Memory B cell (primary cell): Measurements from ENCODE around the gene RPLP1.
"Not testable (repeated sequence)": the region's sequence is repeated elsewhere in the genome, so short reads cannot be mapped to it uniquely, and the experiment has no call there.

Experiments used
- ATAC-seq: fragments of 150-1000 bp; cut with Tn5 transposase; 2 replicates; pipeline ENCODE4 v1.10.0; 2021; ENCODE audit warnings: low read depth, mild to moderate bottlenecking, moderate library complexity
- DNase-seq, 2 donors: peaks; one replicate each; pipeline ENCODE4 v3.0.0; 2022; ENCODE audit warnings: low spot score in 2 of 2
- H3K27ac Mint-ChIP-seq: one replicate; pipeline ENCODE4 v1.8.0; 2022; ENCODE audit warnings: mild to moderate bottlenecking, moderate library complexity, mixed read lengths
- H3K27me3 Mint-ChIP-seq: one replicate; pipeline ENCODE4 v1.8.0; 2022; ENCODE audit warnings: mixed read lengths
- H3K36me3 Mint-ChIP-seq: one replicate; pipeline ENCODE4 v1.8.0; 2022; ENCODE audit warnings: mild to moderate bottlenecking, mixed read lengths
- H3K4me1 Mint-ChIP-seq: one replicate; pipeline ENCODE4 v1.8.0; 2022; ENCODE audit warnings: mixed read lengths
- H3K4me3 Mint-ChIP-seq: one replicate; pipeline ENCODE4 v1.8.0; 2022; ENCODE audit warnings: mild to moderate bottlenecking, moderate library complexity, mixed read lengths
- H3K9me3 Mint-ChIP-seq: one replicate; pipeline ENCODE4 v1.8.0; 2022; ENCODE audit warnings: mixed read lengths

RPLP1 gene

GRCh38 chr15:69422336-69422895 lies 30.2 kb upstream of the RPLP1 start:
- H3K27me3 Mint-ChIP-seq: no peaks in the 10 kb centered on the region
- H3K4me3 Mint-ChIP-seq: no peak overlapping the region
- H3K9me3 Mint-ChIP-seq: no peaks in the 10 kb centered on the region
- DNase-seq: no peak
- H3K4me1 Mint-ChIP-seq: no peaks in the 10 kb centered on the region
- ATAC-seq: no peak
- no peaks in the 10 kb centered on the region for H3K36me3 Mint-ChIP-seq
- H3K27ac Mint-ChIP-seq: no peak overlapping the region

- no peak for DNase-seq
- Mint-ChIP-seq H3K4me3 (no peak overlapping the region), H3K36me3 (no peaks in the 10 kb centered on the region), H3K9me3 (no peaks in the 10 kb centered on the region), H3K27ac (no peak overlapping the region), H3K4me1 (no peaks in the 10 kb centered on the region), H3K27me3 (no peaks in the 10 kb centered on the region)
- ATAC-seq: no peak
Observed at GRCh38 chr15:69424001-69424400, 28.6 kb upstream of the RPLP1 start.

DNA sequence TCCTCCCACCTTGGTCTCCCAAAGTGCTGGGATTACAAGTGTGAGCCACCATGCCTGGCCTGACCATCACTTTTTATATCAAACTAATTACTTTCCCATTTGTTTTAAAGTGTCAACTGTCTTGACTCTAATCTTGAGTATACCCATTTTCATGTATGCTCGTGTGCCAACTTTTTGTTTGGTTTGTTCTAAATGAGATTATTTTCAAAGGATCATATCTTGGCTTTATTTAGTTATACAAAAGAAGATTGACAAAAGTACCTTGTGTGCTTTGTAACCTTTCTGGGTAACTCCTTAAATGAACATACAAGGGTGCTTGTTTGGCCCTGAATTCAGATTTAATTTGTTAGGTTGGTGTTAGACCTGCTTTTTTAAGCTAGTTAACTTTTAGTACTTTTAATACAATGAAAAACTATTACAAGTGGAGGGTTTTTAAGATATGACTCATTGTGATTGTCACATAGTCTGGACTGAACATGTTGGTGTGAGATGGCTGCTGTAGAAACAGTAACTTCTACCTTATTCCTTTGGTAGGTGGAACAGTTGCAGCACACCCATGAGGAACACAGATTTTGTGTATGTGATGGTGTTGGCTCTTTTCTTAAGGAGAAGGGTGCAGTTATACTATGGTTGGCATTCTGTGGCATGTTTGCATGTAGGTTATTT lies 27.7 kb upstream of the RPLP1 start:
- Mint-ChIP-seq H3K36me3 (no peaks in the 10 kb centered on the region), H3K4me3 (no peak overlapping the region), H3K27me3 (no peaks in the 10 kb centered on the region), H3K4me1 (no peaks in the 10 kb centered on the region), H3K27ac (no peak overlapping the region), H3K9me3 (no peaks in the 10 kb centered on the region)
- no peak for ATAC-seq
- DNase-seq: no peak

DNA sequence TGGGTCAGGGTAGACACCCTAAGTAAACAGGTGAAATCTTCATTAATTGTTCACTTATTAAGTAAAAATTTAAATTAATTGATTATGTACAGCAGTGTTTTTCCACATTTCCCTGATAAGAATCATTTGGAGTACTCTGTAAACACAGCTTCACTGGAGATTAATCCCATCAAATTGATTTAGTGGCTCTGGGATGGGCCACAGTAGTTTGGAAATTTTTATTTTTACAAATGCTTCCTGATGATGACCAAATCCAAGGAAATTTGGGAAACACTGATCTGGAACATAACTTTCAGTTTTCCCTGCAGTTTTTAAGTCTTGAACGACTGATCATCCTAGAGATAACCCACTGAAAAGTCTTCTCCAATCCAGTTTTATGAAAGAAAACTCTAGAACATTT lies 18.8 kb upstream of the RPLP1 start:
- no peak for ATAC-seq
- H3K36me3 Mint-ChIP-seq: no peaks in the 10 kb centered on the region
- DNase-seq: no peak

DNA sequence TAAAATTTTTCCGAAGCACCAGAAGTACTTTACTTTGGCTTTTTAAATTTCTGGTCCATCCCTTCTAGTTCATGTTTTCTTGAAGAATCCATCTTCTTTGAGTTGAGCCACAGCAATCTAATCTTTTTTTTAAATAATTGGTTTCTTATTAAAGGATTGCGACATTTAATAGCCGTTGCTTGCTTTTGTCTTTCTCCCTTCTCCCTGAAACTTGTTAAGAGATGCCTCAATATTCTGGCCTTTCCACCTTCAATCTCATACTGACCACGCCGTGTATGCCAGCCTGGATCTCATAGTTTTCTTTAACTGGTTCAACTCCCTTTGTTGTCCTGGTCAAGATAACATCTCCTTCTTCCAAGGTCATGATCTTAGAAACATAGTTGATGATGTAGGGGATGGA lies 18.4 kb upstream of the RPLP1 start:
- Mint-ChIP-seq H3K4me3 (no peak overlapping the region), H3K36me3 (no peaks in the 10 kb centered on the region), H3K9me3 (no peaks in the 10 kb centered on the region), H3K4me1 (no peaks in the 10 kb centered on the region), H3K27ac (no peak overlapping the region), H3K27me3 (no peaks in the 10 kb centered on the region)
- DNase-seq: no peak
- ATAC-seq: no peak

More for the DNA sequence above, 18.8 kb upstream of the RPLP1 start:
- Mint-ChIP-seq H3K9me3 (no peaks in the 10 kb centered on the region), H3K27ac (no peak overlapping the region), H3K4me3 (no peak overlapping the region), H3K27me3 (no peaks in the 10 kb centered on the region), H3K4me1 (no peaks in the 10 kb centered on the region)

- ATAC-seq (no peak), DNase-seq (no peak)
- H3K36me3 Mint-ChIP-seq: no peaks in the 10 kb centered on the region
- no peak overlapping the region for H3K4me3 Mint-ChIP-seq
- no peaks in the 10 kb centered on the region for H3K4me1 Mint-ChIP-seq
- H3K27ac Mint-ChIP-seq: no peak overlapping the region
- H3K9me3 Mint-ChIP-seq: no peaks in the 10 kb centered on the region
- no peaks in the 10 kb centered on the region for H3K27me3 Mint-ChIP-seq
Observed at GRCh38 chr15:69434679-69435078, 17.9 kb upstream of the RPLP1 start.

DNA sequence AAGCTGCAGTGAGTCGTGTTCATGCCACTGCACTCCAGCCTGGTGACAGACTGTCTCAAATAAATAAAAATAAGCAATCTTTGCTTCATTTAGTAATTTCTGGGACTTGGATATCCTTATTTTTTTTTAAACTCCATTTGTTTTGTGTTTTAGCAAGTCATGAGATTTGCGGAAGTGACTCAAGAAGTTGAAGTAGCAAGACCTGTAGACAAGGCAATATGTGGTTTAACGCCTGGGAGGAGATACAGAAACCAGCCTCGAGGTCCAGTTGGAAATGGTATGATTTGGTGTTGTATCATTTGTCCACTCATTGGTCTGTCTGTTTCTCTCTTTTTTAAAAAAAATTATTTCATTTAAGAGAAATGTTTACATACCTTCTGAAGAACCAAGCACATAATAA lies 16.6 kb upstream of the RPLP1 start:
- H3K4me1 Mint-ChIP-seq: no peaks in the 10 kb centered on the region
- H3K9me3 Mint-ChIP-seq: no peaks in the 10 kb centered on the region
- H3K27ac Mint-ChIP-seq: no peak overlapping the region
- ATAC-seq (no peak), DNase-seq (no peak)
- H3K36me3 Mint-ChIP-seq: no peaks in the 10 kb centered on the region
- H3K4me3 Mint-ChIP-seq: no peak overlapping the region
- no peaks in the 10 kb centered on the region for H3K27me3 Mint-ChIP-seq

- no peaks in the 10 kb centered on the region for H3K9me3 Mint-ChIP-seq
- H3K4me1 Mint-ChIP-seq: no peaks in the 10 kb centered on the region
- H3K27ac Mint-ChIP-seq: no peak overlapping the region
- no peak overlapping the region for H3K4me3 Mint-ChIP-seq
- DNase-seq (no peak), ATAC-seq (no peak)
- no peaks in the 10 kb centered on the region for H3K27me3 Mint-ChIP-seq
- no peaks in the 10 kb centered on the region for H3K36me3 Mint-ChIP-seq
Observed at GRCh38 chr15:69436951-69437350, 15.7 kb upstream of the RPLP1 start.

DNA sequence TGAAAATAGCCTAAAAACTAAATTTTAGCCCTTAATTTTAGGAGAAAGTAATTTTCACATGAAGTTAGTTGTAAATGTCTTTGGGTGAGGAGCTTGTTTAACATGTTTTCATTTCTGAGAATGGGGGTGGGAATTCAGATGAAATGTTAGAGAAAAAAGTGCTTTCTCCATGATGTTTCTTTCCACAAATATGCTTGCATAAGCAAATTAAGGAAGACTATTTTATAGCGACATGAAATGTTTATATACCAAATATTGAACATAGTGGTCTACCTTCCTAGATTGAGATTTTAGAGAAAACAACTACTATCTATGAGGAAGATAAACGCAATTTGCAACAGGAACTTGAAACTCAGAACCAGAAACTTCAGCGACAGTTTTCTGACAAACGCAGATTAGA lies 13.0 kb upstream of the RPLP1 start:
- no peak overlapping the region for H3K4me3 Mint-ChIP-seq
- peaks cover 5% of the 10 kb centered on the region for H3K4me1 Mint-ChIP-seq
- no peak overlapping the region for H3K27ac Mint-ChIP-seq
- H3K27me3 Mint-ChIP-seq: no peaks in the 10 kb centered on the region
- H3K36me3 Mint-ChIP-seq: no peaks in the 10 kb centered on the region
- ATAC-seq (no peak), DNase-seq (no peak)
- no peaks in the 10 kb centered on the region for H3K9me3 Mint-ChIP-seq

DNA sequence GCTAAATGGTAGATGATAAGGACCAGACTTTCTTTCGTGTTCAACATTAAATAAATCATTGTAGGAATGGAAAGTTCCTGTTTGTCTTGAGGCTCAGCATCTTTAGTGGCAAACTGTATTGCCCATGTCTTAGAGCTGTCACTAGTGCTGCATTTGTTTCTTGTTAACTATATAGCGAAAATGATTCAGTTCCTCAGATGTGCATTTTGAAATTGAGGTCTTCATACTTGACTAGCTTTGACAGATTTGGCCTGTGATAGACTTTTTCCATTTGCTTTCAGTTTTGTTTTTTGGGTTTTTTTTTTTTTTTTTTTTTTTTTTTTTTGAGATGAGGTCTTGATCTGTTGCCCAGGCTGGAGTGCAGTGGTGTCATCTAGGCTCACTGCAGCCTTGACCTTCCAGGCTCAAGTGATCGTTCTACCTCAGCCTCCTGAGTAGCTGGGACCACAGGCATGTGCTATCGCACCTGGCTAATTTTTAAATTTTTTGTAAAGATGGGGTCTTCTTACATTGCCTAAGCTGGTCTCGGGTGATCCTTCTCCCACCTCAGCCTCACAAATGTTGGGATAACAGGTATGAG lies 9.5 kb upstream of the RPLP1 start:
- Mint-ChIP-seq H3K4me1 (peaks cover 5% of the 10 kb centered on the region), H3K27me3 (no peaks in the 10 kb centered on the region), H3K27ac (peak overlapping the region; percentile 86), H3K9me3 (no peaks in the 10 kb centered on the region), H3K4me3 (peak overlapping the region; percentile 43), H3K36me3 (no peaks in the 10 kb centered on the region)
- DNase-seq (peak in 1 of 2 donors; percentile 18), ATAC-seq (peak; percentile 96)

DNA sequence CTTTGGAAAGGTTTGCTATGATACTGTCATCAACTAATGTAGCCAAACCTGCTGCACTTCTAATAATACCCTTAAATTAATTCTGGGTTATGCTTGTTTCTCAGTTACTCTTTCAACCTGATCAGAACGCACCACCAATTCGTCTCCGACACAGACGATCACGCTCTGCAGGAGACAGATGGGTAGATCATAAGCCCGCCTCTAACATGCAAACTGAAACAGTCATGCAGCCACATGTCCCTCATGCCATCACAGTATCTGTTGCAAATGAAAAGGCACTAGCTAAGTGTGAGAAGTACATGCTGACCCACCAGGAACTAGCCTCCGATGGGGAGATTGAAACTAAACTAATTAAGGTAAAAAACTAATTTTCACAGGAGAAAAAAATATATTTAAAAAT lies 7.9 kb upstream of the RPLP1 start:
- Mint-ChIP-seq H3K9me3 (no peaks in the 10 kb centered on the region), H3K27me3 (no peaks in the 10 kb centered on the region), H3K36me3 (no peaks in the 10 kb centered on the region), H3K27ac (no peak overlapping the region), H3K4me1 (peaks cover 5% of the 10 kb centered on the region), H3K4me3 (no peak overlapping the region)
- DNase-seq (no peak), ATAC-seq (peak; percentile 47)

- no peak for ATAC-seq
- H3K4me1 Mint-ChIP-seq: peaks cover 5% of the 10 kb centered on the region
- no peak overlapping the region for H3K27ac Mint-ChIP-seq
- H3K9me3 Mint-ChIP-seq: no peaks in the 10 kb centered on the region
- H3K27me3 Mint-ChIP-seq: no peaks in the 10 kb centered on the region
- H3K4me3 Mint-ChIP-seq: no peak overlapping the region
- DNase-seq: no peak
- H3K36me3 Mint-ChIP-seq: no peaks in the 10 kb centered on the region
Observed at GRCh38 chr15:69446953-69447352, 5.7 kb upstream of the RPLP1 start.

DNA sequence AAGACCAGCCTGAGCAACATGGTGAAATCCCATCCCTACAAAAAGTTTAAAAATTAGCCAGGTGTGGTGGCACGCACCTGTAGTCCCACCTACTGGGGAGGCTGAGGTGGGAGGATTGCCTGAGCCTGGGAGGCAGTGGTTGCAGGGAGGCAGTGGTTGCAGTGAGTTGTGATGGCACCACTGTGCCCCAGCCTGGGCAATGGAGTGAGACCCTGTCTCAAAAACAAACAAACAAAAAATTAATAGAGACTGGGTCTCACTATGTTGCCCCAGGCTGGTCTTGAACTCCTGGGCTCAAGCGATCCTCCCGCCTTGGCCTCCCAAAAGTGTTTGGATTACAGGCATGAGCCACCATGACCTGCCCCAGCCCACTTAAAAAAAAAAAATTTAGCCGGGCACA lies 2.4 kb upstream of the RPLP1 start:
- H3K36me3 Mint-ChIP-seq, H3K27ac Mint-ChIP-seq, H3K9me3 Mint-ChIP-seq, H3K4me3 Mint-ChIP-seq, H3K27me3 Mint-ChIP-seq, ATAC-seq, DNase-seq: not testable (repeated sequence)
- H3K4me1 Mint-ChIP-seq: peaks cover 17% of the 10 kb centered on the region

DNA sequence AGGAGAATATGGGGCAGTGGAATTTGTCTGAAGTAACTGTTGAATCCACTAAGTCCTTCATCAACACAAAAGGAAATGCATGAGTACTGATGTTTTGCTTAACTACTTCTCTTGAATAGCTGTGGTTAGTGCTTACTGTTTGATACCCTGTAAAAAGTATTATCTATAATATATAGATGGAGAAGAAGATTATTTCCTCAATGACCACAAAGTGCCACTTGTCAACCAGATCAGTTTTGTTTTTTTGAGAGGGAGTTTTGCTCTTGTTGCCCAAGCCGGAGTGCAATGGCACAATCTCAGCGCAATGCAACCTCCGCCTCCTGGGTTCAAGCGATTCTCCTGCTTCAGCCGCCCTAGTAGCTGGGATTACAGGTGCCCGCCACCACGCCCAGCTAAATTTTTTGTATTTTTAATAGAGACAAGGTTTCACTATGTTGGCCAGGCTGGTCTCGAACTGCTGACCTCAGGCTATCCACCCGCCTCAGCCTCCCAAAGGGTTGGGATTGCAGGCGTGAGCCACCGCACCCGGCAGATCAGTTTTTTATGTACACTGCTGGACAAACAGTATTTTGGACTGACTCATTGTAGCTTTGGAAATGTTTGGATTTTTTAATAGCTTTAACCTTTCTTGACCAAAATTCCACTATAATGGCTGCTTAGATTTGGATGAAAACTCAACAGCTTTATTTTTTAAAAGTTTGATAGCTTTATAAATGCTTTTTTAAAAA lies 1.5 kb upstream of the RPLP1 start:
- H3K4me3 Mint-ChIP-seq: no peak overlapping the region
- peaks cover 22% of the 10 kb centered on the region for H3K4me1 Mint-ChIP-seq
- H3K9me3 Mint-ChIP-seq: no peaks in the 10 kb centered on the region
- H3K36me3 Mint-ChIP-seq: peaks cover 5% of the 10 kb centered on the region
- no peaks in the 10 kb centered on the region for H3K27me3 Mint-ChIP-seq
- DNase-seq (no peak), ATAC-seq (no peak)
- peak overlapping the region; percentile 91 for H3K27ac Mint-ChIP-seq
